ENCODE results near the gene TTC39C. TPM values are rescaled to one million over a fixed set of nuclear protein-coding genes. Genes with fewer than 3 reads are reported as not detected.

TTC39C gene
- polyA plus RNA-seq, 1 experiment = 24.3 TPM

GRCh38 chr18:24181806-24182205 lies 167.3 kb downstream of the TTC39C start:
- no peak for DNase-seq (ENCODE audit: low read depth, low spot score)
- CTCF ChIA-PET = interaction anchor here (1.0 kb wide), 1 partner anchor 10 kb away, joined by 3 read pairs; no protein-coding TSS in a partner anchor
- TF ChIP-seq CTCF (IDR thresholded peaks at IDR 0.05; ENCODE audit: low read depth, low read length) = no peak
- POLR2A ChIA-PET = interaction anchor here (0.6 kb wide), 2 partner anchors 43 to 89 kb away, joined by 3 to 4 read pairs; partner anchors contain the start of gene CABYR
- H3K9me3 ChIP-seq (ENCODE audit: control insufficient read depth, insufficient read depth, low read length) = no peaks in the 10 kb centered on the region
- no peak overlapping the region for H3K4me3 ChIP-seq (ENCODE audit: low read depth, low read length)
- no peaks in the 10 kb centered on the region for H3K27me3 ChIP-seq (ENCODE audit: control insufficient read depth, insufficient read depth, low read length)
- H3K27ac ChIP-seq (ENCODE audit: low read depth, low read length) = no peak overlapping the region

Small RNAs within 50 kb of the gene (small RNA-seq; reads per million reads assigned to genes)
- gene RF00017 (ENCODE audit: insufficient read length, low read depth) = not detected
- gene RNA5SP452 (ENCODE audit: insufficient read length, low read depth) = not detected
- gene RNU5A-6P (ENCODE audit: insufficient read length, low read depth) = not detected

Other genes starting within 250 kb of the TTC39C start
- 9.9 and 11.8 TPM in 2 replicates for gene CABYR, start 124.3 kb downstream of the TTC39C start, polyA plus RNA-seq (2011; rRNA removed)

Data from AG04450 (cell line).